Measurements from ENCODE around the gene KDM1A. TPM values are rescaled to one million over a fixed set of nuclear protein-coding genes. Genes with fewer than 3 reads are reported as not detected.

KDM1A gene
- total RNA-seq, 1 experiment from 2014 or later = 72.3 TPM

- ChIA-PET CTCF (interaction anchor here (1.3 to 3.1 kb wide), 4 partner anchors 20 to 65 kb away, joined by 3 to 15 read pairs (median 6); no protein-coding TSS in a partner anchor), POLR2A (interaction anchor here (0.5 to 11.9 kb wide), 7 partner anchors 8 to 1726 kb away, joined by 3 to 137 read pairs (median 4); partner anchors contain the start of gene LUZP1)
- intact Hi-C loops (cut with micrococcal nuclease) = no loop called here
- TF ChIP-seq CTCF (IDR thresholded peaks at IDR 0.05; ENCODE audit: unreplicated experiment) = no peak
- no peak for DNase-seq (ENCODE audit: unreplicated experiment)
- Mint-ChIP-seq H3K27ac (ENCODE audit: low read depth, unreplicated experiment) (peak overlapping the region; percentile 91), H3K36me3 (ENCODE audit: insufficient read depth, unreplicated experiment) (no peaks in the 10 kb centered on the region), H3K27me3 (ENCODE audit: insufficient read depth, unreplicated experiment) (no peaks in the 10 kb centered on the region), H3K4me3 (ENCODE audit: unreplicated experiment) (peak overlapping the region; percentile 61), H3K4me1 (ENCODE audit: insufficient read depth, unreplicated experiment) (peaks cover 17% of the 10 kb centered on the region), H3K9me3 (ENCODE audit: unreplicated experiment) (no peaks in the 10 kb centered on the region)
- no TSS peak for BruUV-seq (replicated peaks)
Measured at GRCh38 chr1:23118957-23119792, 99.9 kb downstream of the KDM1A start.

GRCh38 chr1:23120383-23120782 lies 101.1 kb downstream of the KDM1A start:
- no peak for TF ChIP-seq CTCF (IDR thresholded peaks at IDR 0.05; ENCODE audit: unreplicated experiment)
- Mint-ChIP-seq H3K36me3 (ENCODE audit: insufficient read depth, unreplicated experiment) (no peaks in the 10 kb centered on the region), H3K27me3 (ENCODE audit: insufficient read depth, unreplicated experiment) (no peaks in the 10 kb centered on the region), H3K4me3 (ENCODE audit: unreplicated experiment) (no peak overlapping the region), H3K4me1 (ENCODE audit: insufficient read depth, unreplicated experiment) (peaks cover 17% of the 10 kb centered on the region), H3K9me3 (ENCODE audit: unreplicated experiment) (no peaks in the 10 kb centered on the region), H3K27ac (ENCODE audit: low read depth, unreplicated experiment) (peak overlapping the region; percentile 91)
- DNase-seq (ENCODE audit: unreplicated experiment) = no peak
- intact Hi-C loops (cut with micrococcal nuclease) = no loop called here
- no TSS peak for BruUV-seq (replicated peaks)
- ChIA-PET POLR2A (interaction anchor here (8.1 to 11.9 kb wide), 2 partner anchors 19 to 46 kb away, joined by 57 to 137 read pairs; partner anchors contain the start of gene LUZP1), CTCF (interaction anchor here (0.7 to 3.1 kb wide), 4 partner anchors 21 to 68 kb away, joined by 4 to 15 read pairs (median 6); no protein-coding TSS in a partner anchor)

- peak; percentile 57 for DNase-seq (ENCODE audit: unreplicated experiment)
- ChIA-PET POLR2A (interaction anchor here (0.6 to 11.9 kb wide), 6 partner anchors 12 to 232 kb away, joined by 3 to 137 read pairs (median 6); partner anchors contain the start of gene LUZP1), CTCF (interaction anchor here (0.6 to 3.1 kb wide), 2 partner anchors 39 to 62 kb away, joined by 4 to 15 read pairs; no protein-coding TSS in a partner anchor)
- Mint-ChIP-seq H3K27me3 (ENCODE audit: insufficient read depth, unreplicated experiment) (no peaks in the 10 kb centered on the region), H3K9me3 (ENCODE audit: unreplicated experiment) (no peaks in the 10 kb centered on the region), H3K4me1 (ENCODE audit: insufficient read depth, unreplicated experiment) (peaks cover 32% of the 10 kb centered on the region), H3K27ac (ENCODE audit: low read depth, unreplicated experiment) (no peak overlapping the region), H3K36me3 (ENCODE audit: insufficient read depth, unreplicated experiment) (no peaks in the 10 kb centered on the region), H3K4me3 (ENCODE audit: unreplicated experiment) (no peak overlapping the region)
- no peak for TF ChIP-seq CTCF (IDR thresholded peaks at IDR 0.05; ENCODE audit: unreplicated experiment)
- intact Hi-C loops (cut with micrococcal nuclease) = no loop called here
- BruUV-seq (replicated peaks) = no TSS peak
Measured at GRCh38 chr1:23122023-23122748, 102.9 kb downstream of the KDM1A start.

- Mint-ChIP-seq H3K4me3 (ENCODE audit: unreplicated experiment) (no peak overlapping the region), H3K36me3 (ENCODE audit: insufficient read depth, unreplicated experiment) (no peaks in the 10 kb centered on the region), H3K4me1 (ENCODE audit: insufficient read depth, unreplicated experiment) (peaks cover 32% of the 10 kb centered on the region), H3K27me3 (ENCODE audit: insufficient read depth, unreplicated experiment) (no peaks in the 10 kb centered on the region), H3K27ac (ENCODE audit: low read depth, unreplicated experiment) (no peak overlapping the region), H3K9me3 (ENCODE audit: unreplicated experiment) (no peaks in the 10 kb centered on the region)
- DNase-seq (ENCODE audit: unreplicated experiment) = no peak
- no peak for TF ChIP-seq CTCF (IDR thresholded peaks at IDR 0.05; ENCODE audit: unreplicated experiment)
- ChIA-PET POLR2A (interaction anchor here (0.7 to 11.9 kb wide), 6 partner anchors 13 to 57 kb away, joined by 3 to 137 read pairs (median 8); partner anchors contain the start of gene LUZP1), CTCF (interaction anchor here (1.1 kb wide), 1 partner anchor 24 kb away, joined by 4 read pairs; no protein-coding TSS in a partner anchor)
- no TSS peak for BruUV-seq (replicated peaks)
- intact Hi-C loops (cut with micrococcal nuclease) = no loop called here
Measured at GRCh38 chr1:23122796-23123195, 103.5 kb downstream of the KDM1A start.
